ENCODE results near the gene NHERF2. TPM values are rescaled to one million over a fixed set of nuclear protein-coding genes. Genes with fewer than 3 reads are reported as not detected.

Gene NHERF2
- total RNA-seq, 2 donors from 2014 or later = 0.21 to 2.9 TPM

GRCh38 chr16:2043667-2044451 lies 17.2 kb downstream of the NHERF2 start:
- Mint-ChIP-seq H3K36me3 (ENCODE audit: low read depth) (no peaks in the 10 kb centered on the region), H3K27me3 (no peaks in the 10 kb centered on the region), H3K4me3 (no peak overlapping the region), H3K27ac (no peak overlapping the region), H3K9me3 (no peaks in the 10 kb centered on the region), H3K4me1 (peaks cover 4% of the 10 kb centered on the region)
- no peak for ATAC-seq (replicated peaks)

- no peaks in the 10 kb centered on the region for H3K36me3 Mint-ChIP-seq (ENCODE audit: low read depth)
- no peaks in the 10 kb centered on the region for H3K9me3 Mint-ChIP-seq
- H3K4me3 Mint-ChIP-seq = no peak overlapping the region
- ATAC-seq (replicated peaks) = no peak
- H3K4me1 Mint-ChIP-seq = peaks cover 4% of the 10 kb centered on the region
- no peaks in the 10 kb centered on the region for H3K27me3 Mint-ChIP-seq
- H3K27ac Mint-ChIP-seq = no peak overlapping the region
Observed at GRCh38 chr16:2044541-2044940, 17.8 kb downstream of the NHERF2 start.

DNA sequence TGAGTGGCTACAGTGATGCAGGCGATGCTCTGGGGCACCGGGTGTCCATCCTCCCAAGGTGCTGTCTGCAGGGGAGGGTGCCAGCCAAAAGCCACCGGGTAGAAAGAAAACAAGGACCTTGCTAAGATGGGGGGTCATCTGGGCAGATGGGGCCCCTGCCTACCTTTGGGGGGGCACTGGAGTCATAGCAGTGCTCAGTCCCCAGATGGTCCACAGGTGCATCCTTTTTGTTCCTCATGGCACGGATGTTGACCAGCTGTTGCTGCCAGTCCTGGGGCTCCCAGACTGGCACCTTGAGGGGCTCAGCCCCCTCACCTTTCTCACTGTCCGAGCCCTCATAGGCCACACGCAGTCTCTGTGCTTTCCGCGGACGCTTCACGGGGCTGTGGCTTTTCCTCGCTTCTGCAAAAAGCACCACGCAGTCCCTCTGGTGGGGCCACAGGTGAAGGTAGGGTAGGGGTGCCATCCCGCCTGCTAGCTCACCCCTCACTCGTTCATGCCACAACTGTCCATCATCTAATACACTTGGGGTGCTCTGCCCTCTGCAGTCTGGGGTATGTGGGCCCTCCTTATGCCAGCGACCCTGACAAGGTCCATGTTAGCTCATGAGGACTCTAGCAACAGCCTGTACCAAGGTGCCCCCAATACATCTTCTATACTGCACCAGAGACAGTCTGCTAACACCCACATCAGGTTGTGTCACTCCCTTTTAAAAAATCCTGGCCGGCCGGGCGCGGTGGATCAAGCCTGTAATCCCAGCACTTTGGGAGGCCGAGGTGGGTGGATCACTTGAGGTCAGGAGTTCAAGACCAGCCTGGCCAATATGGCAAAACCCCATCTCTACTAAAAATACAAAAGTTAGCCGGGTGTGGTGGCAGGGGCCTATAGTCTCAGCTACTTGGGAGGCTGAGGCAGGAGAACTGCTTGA lies 19.5 kb downstream of the NHERF2 start:
- Mint-ChIP-seq H3K9me3 (no peaks in the 10 kb centered on the region), H3K27ac (no peak overlapping the region), H3K4me1 (peaks cover 4% of the 10 kb centered on the region), H3K27me3 (no peaks in the 10 kb centered on the region), H3K4me3 (peak overlapping the region; percentile 86), H3K36me3 (ENCODE audit: low read depth) (peaks cover 15% of the 10 kb centered on the region)
- ATAC-seq (replicated peaks) = no peak

DNA sequence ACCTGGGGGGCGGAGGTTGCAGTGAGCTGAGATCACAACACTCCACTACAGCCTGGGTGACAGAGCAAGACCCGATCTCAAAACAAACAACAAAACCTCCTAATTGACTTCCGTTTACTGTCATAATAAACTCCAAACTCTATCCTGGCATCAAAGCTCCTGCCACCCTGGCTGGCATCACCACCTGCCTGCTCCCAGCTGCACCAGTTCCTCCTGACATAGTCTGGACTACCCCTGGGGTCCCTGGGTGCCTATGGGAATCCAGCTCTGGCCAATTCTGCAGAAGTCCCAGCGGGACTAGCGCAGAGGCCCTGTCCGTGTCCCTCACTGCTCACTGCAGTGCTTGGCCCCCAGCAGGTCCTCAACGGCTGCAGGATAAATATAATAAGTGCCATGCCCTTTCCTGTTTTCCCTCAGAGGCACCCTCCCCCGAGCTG lies 20.2 kb downstream of the NHERF2 start:
- Mint-ChIP-seq H3K4me1 (peaks cover 4% of the 10 kb centered on the region), H3K4me3 (peak overlapping the region; percentile 86), H3K9me3 (no peaks in the 10 kb centered on the region), H3K27ac (peak overlapping the region; percentile 62), H3K36me3 (ENCODE audit: low read depth) (peaks cover 22% of the 10 kb centered on the region), H3K27me3 (no peaks in the 10 kb centered on the region)
- ATAC-seq (replicated peaks) = no peak

GRCh38 chr16:2047330-2048115 lies 20.8 kb downstream of the NHERF2 start, which contains the start of the genes NTHL1 and TSC2:
NTHL1 (minus strand) TSS chr16:2047834; CDS start chr16:2047823, 11 bp downstream.
TSC2 (plus strand) TSS chr16:2047985; CDS start chr16:2048616, 631 bp downstream.
- H3K27ac Mint-ChIP-seq = peak within 1 kb of the TSS; percentile 66

DNA sequence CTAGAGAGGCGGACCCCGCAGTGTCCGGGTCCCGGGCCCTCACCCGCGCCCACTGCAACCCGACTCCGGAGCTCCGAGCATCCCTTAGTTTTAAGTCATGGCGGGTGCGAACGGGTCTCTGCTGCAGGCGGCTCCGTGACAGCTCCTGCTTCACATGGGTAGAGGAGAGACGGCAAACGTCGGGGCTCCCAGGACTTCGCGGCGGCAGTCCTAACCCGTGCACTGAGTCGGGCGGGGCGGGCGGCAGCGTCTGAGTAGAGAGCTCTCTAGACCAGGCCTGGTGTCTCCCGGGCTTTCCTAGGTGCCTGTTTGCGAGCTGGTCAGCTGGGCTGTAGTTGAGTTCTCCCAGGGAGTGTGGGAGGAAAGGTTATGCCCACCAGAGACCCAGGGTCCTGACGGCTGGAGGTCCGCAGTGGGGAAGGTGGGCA lies 21.4 kb downstream of the NHERF2 start:
- Mint-ChIP-seq H3K4me3 (peak overlapping the region; percentile 86), H3K27ac (peak overlapping the region; percentile 66), H3K4me1 (peaks cover 4% of the 10 kb centered on the region), H3K36me3 (ENCODE audit: low read depth) (peaks cover 23% of the 10 kb centered on the region), H3K9me3 (no peaks in the 10 kb centered on the region), H3K27me3 (no peaks in the 10 kb centered on the region)
- peak; percentile 22 for ATAC-seq (replicated peaks)

More at GRCh38 chr16:2047330-2048115, 20.8 kb downstream of the NHERF2 start, which contains the start of the genes NTHL1 and TSC2:
- Mint-ChIP-seq H3K4me3 (peak within 1 kb of the TSS; percentile 86), H3K36me3 (ENCODE audit: low read depth) (peaks cover 23% of the 10 kb centered on the region), H3K27me3 (no peaks in the 10 kb centered on the region), H3K9me3 (no peaks in the 10 kb centered on the region), H3K4me1 (peaks cover 4% of the 10 kb centered on the region)
- peak; percentile 100 for ATAC-seq (replicated peaks)

DNA sequence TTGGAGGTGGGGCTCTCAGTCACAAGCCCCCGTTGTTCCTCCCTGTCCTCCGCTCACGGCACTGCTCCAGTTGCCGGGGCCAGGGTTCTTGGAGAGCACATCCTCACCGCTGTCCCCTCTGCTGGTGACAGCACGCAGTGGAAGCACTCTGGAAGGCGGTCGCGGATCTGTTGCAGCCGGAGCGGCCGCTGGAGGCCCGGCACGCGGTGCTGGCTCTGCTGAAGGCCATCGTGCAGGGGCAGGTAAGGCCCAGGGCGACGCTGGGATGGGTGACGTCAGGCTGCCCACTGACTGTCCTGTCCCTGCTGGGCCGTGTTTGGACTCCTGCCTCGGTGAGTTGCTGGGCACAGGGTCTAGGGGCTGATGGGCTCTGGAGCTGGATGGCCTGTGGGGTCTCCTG lies 26.5 kb downstream of the NHERF2 start:
- Mint-ChIP-seq H3K36me3 (ENCODE audit: low read depth) (peaks cover 32% of the 10 kb centered on the region), H3K4me1 (no peaks in the 10 kb centered on the region)

GRCh38 chr16:2053897-2054296 lies 27.2 kb downstream of the NHERF2 start:
- no peaks in the 10 kb centered on the region for H3K27me3 Mint-ChIP-seq
- no peak for ATAC-seq (replicated peaks)
- H3K4me3 Mint-ChIP-seq = no peak overlapping the region
- H3K9me3 Mint-ChIP-seq = no peaks in the 10 kb centered on the region
- no peak overlapping the region for H3K27ac Mint-ChIP-seq
- no peaks in the 10 kb centered on the region for H3K4me1 Mint-ChIP-seq
- H3K36me3 Mint-ChIP-seq (ENCODE audit: low read depth) = peaks cover 37% of the 10 kb centered on the region

More for the DNA sequence above, 26.5 kb downstream of the NHERF2 start:
- Mint-ChIP-seq H3K4me3 (no peak overlapping the region), H3K9me3 (no peaks in the 10 kb centered on the region), H3K27me3 (no peaks in the 10 kb centered on the region), H3K27ac (no peak overlapping the region)
- ATAC-seq (replicated peaks) = no peak

GRCh38 chr16:2054543-2055245 lies 28.0 kb downstream of the NHERF2 start:
- H3K4me1 Mint-ChIP-seq = no peaks in the 10 kb centered on the region
- H3K27ac Mint-ChIP-seq = no peak overlapping the region
- no peak overlapping the region for H3K4me3 Mint-ChIP-seq
- no peaks in the 10 kb centered on the region for H3K27me3 Mint-ChIP-seq
- ATAC-seq (replicated peaks) = no peak
- no peaks in the 10 kb centered on the region for H3K9me3 Mint-ChIP-seq
- peaks cover 37% of the 10 kb centered on the region for H3K36me3 Mint-ChIP-seq (ENCODE audit: low read depth)

GRCh38 chr16:2056077-2056476 lies 29.4 kb downstream of the NHERF2 start:
- ATAC-seq (replicated peaks) = no peak
- no peaks in the 10 kb centered on the region for H3K27me3 Mint-ChIP-seq
- peaks cover 28% of the 10 kb centered on the region for H3K36me3 Mint-ChIP-seq (ENCODE audit: low read depth)
- H3K27ac Mint-ChIP-seq = no peak overlapping the region
- no peak overlapping the region for H3K4me3 Mint-ChIP-seq
- no peaks in the 10 kb centered on the region for H3K4me1 Mint-ChIP-seq
- no peaks in the 10 kb centered on the region for H3K9me3 Mint-ChIP-seq

GRCh38 chr16:2056681-2057407 lies 30.1 kb downstream of the NHERF2 start:
- H3K9me3 Mint-ChIP-seq = no peaks in the 10 kb centered on the region
- no peaks in the 10 kb centered on the region for H3K4me1 Mint-ChIP-seq
- ATAC-seq (replicated peaks) = no peak
- H3K27ac Mint-ChIP-seq = no peak overlapping the region
- peaks cover 20% of the 10 kb centered on the region for H3K36me3 Mint-ChIP-seq (ENCODE audit: low read depth)
- H3K27me3 Mint-ChIP-seq = no peaks in the 10 kb centered on the region
- H3K4me3 Mint-ChIP-seq = no peak overlapping the region

- no peaks in the 10 kb centered on the region for H3K9me3 Mint-ChIP-seq
- no peak overlapping the region for H3K27ac Mint-ChIP-seq
- H3K27me3 Mint-ChIP-seq = no peaks in the 10 kb centered on the region
- H3K36me3 Mint-ChIP-seq (ENCODE audit: low read depth) = peaks cover 18% of the 10 kb centered on the region
- no peak for ATAC-seq (replicated peaks)
- H3K4me1 Mint-ChIP-seq = no peaks in the 10 kb centered on the region
- no peak overlapping the region for H3K4me3 Mint-ChIP-seq
Observed at GRCh38 chr16:2057438-2057837, 30.7 kb downstream of the NHERF2 start.

DNA sequence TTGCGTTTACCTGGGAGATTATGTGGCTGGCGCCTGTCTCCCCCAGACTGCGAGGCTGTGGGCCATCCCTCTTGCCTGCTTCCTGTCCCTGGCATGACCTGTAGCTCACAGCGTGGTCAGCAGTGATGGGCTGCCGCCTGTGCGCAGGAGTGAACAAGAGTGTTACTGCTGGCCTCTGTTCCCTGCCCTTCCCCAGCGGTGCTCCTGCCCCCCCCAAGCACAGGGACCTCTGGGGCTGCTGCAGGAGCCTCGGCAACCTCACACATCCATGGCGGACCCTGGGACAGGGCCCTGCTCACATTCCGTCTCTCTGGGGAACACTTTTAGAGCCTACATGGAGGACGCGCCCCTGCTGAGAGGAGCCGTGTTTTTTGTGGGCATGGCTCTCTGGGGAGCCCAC lies 31.7 kb downstream of the NHERF2 start:
- H3K4me1 Mint-ChIP-seq = no peaks in the 10 kb centered on the region
- ATAC-seq (replicated peaks) = no peak
- no peaks in the 10 kb centered on the region for H3K27me3 Mint-ChIP-seq
- peaks cover 21% of the 10 kb centered on the region for H3K36me3 Mint-ChIP-seq (ENCODE audit: low read depth)
- peak overlapping the region; percentile 30 for H3K27ac Mint-ChIP-seq
- H3K9me3 Mint-ChIP-seq = no peaks in the 10 kb centered on the region
- no peak overlapping the region for H3K4me3 Mint-ChIP-seq
